GM19372 (cell line): ENCODE results near the gene LRRK1.

Source experiments
- ATAC-seq: cut with Tn5 transposase; IDR thresholded peaks from one replicate; pipeline ENCODE4 v1.9.1; 2021; ENCODE audit warnings: mild to moderate bottlenecking, low read depth, moderate library complexity; ENCODE audit not compliant: unreplicated experiment

Gene LRRK1

GRCh38 chr15:101035611-101036010 lies 116.5 kb downstream of the LRRK1 start:
- no peak for ATAC-seq

- ATAC-seq: no peak
Observed at GRCh38 chr15:101036189-101036588, 117.0 kb downstream of the LRRK1 start.

GRCh38 chr15:101037090-101037830 lies 118.1 kb downstream of the LRRK1 start:
- ATAC-seq: no peak

- ATAC-seq: no peak
Observed at GRCh38 chr15:101038327-101039003, 119.3 kb downstream of the LRRK1 start.

- no peak for ATAC-seq
Observed at GRCh38 chr15:101039461-101039860, 120.3 kb downstream of the LRRK1 start.

- no peak for ATAC-seq
Observed at GRCh38 chr15:101042320-101042719, 123.2 kb downstream of the LRRK1 start.

- no peak for ATAC-seq
Observed at GRCh38 chr15:101043011-101043410, 123.9 kb downstream of the LRRK1 start.

GRCh38 chr15:101043911-101044624 lies 124.9 kb downstream of the LRRK1 start:
- no peak for ATAC-seq

GRCh38 chr15:101044625-101045235 lies 125.6 kb downstream of the LRRK1 start:
- ATAC-seq: no peak

- no peak for ATAC-seq
Observed at GRCh38 chr15:101045236-101045646, 126.1 kb downstream of the LRRK1 start.

- ATAC-seq: no peak
Observed at GRCh38 chr15:101045835-101046691, 126.9 kb downstream of the LRRK1 start.

GRCh38 chr15:101046826-101047225 lies 127.7 kb downstream of the LRRK1 start:
- no peak for ATAC-seq

GRCh38 chr15:101047301-101047781 lies 128.2 kb downstream of the LRRK1 start:
- ATAC-seq: no peak

GRCh38 chr15:101048176-101048575 lies 129.0 kb downstream of the LRRK1 start:
- ATAC-seq: no peak

GRCh38 chr15:101048581-101049030 lies 129.4 kb downstream of the LRRK1 start:
- ATAC-seq: no peak

GRCh38 chr15:101049282-101049681 lies 130.1 kb downstream of the LRRK1 start:
- ATAC-seq: no peak

GRCh38 chr15:101049856-101050622 lies 130.9 kb downstream of the LRRK1 start:
- no peak for ATAC-seq

- ATAC-seq: no peak
Observed at GRCh38 chr15:101050623-101051290, 131.6 kb downstream of the LRRK1 start.
